ENCODE results near the gene SLC9A3.
"Not testable (repeated sequence)": the region's sequence is repeated elsewhere in the genome, so short reads cannot be mapped to it uniquely, and the experiment has no call there.

The SLC9A3 gene

DNA sequence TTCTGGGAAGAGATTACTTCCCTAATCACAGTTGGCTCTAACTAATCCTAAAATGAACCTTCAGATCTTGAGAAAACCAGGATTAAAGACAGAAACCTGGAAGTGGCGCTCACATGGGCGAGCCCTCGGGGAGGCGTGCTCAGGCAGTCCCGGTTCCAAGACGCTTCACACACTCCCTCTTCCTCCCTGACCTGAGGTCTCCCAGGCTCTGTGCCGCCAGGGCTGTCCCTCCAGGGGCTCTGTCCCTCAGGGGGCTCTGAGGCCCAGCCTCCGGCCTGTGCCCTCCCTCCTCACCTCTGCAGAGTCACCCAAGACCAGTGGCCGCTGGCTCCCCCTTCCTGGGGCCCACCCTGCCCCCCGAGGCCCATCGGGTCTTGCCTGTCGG is 10.2 kb downstream of the SLC9A3 start:
- CTCF ChIA-PET = no interaction called here
- DNase-seq (ENCODE audit: extremely low spot score) = no peak
- TF ChIP-seq ELF4 (IDR thresholded peaks at IDR 0.05) (no peak), ARNT (IDR thresholded peaks at IDR 0.05) (no peak), ZNF384 (IDR thresholded peaks at IDR 0.05) (no peak), SUZ12 (IDR thresholded peaks at IDR 0.05) (no peak), BHLHE40 (IDR thresholded peaks at IDR 0.05; ENCODE audit: borderline replicate concordance) (no peak), CTBP1 (IDR thresholded peaks at IDR 0.05; ENCODE audit: borderline replicate concordance) (no peak), FOXA1 (IDR thresholded peaks at IDR 0.05) (no peak), FOXK2 (IDR thresholded peaks at IDR 0.05) (no peak), LEF1 (IDR thresholded peaks at IDR 0.05; ENCODE audit: borderline replicate concordance) (no peak), TARDBP (IDR thresholded peaks at IDR 0.05) (no peak), L3MBTL2 (conservative IDR thresholded peaks at IDR 0.05) (no peak), HDGF (IDR thresholded peaks at IDR 0.05; ENCODE audit: borderline replicate concordance) (no peak), SP1 (IDR thresholded peaks at IDR 0.05) (no peak), FOXM1 (IDR thresholded peaks at IDR 0.05; ENCODE audit: borderline replicate concordance) (no peak), NFRKB (IDR thresholded peaks at IDR 0.05) (no peak)
- TF ChIP-seq, protein P1, sequence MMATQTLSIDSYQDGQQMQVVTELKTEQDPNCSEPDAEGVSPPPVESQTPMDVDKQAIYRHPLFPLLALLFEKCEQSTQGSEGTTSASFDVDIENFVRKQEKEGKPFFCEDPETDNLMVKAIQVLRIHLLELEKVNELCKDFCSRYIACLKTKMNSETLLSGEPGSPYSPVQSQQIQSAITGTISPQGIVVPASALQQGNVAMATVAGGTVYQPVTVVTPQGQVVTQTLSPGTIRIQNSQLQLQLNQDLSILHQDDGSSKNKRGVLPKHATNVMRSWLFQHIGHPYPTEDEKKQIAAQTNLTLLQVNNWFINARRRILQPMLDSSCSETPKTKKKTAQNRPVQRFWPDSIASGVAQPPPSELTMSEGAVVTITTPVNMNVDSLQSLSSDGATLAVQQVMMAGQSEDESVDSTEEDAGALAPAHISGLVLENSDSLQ (IDR thresholded peaks at IDR 0.05) = no peak
- POLR2A ChIA-PET = no interaction called here

DNA sequence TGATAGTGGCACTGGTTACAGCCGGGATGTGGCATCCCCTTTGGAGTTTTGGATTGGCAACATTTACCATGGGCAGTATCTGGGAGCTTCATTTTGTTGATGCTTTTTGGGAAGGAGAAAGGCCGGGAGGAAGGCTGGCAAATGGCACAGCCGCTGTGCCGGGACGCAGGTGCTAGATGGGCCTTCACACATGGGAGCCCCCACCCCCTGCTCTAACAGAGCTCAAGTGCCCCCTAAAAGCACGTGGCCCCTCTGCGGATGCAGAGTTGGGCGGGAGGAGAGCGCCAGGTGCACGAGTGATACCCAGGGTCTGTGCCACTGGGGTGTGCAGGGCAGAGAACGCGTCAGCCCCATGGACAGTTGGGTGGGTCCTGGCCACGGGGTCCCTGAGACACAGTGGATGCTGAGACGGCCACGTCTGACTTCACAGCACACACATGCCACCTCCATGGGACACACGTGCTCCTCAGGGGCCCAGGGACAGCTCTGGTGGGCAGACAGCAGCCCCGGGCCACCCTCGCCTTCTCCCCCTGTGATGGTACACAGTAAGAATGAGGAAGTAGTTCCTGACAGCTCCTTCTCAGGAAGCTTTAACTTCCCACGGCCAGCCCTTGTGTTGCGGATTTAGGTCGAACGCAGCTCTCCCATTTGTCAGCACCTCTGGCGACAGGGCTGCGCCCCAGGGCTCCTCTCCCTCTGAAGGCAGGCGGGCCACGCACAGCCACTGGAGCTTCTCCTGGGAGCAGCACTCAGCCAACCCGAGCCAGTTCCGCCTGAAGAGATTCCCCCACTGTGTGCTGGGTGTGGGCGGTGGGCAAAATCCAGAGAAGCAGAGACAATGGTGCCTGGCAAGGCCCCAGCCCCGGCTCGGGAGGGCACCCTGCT is 10.8 kb downstream of the SLC9A3 start:
- no peak for DNase-seq (ENCODE audit: extremely low spot score)
- CTCF ChIA-PET = no interaction called here
- no peak for TF ChIP-seq FOXK2 (IDR thresholded peaks at IDR 0.05)
- no peak for TF ChIP-seq ARNT (IDR thresholded peaks at IDR 0.05)
- TF ChIP-seq L3MBTL2 (conservative IDR thresholded peaks at IDR 0.05) = no peak
- no peak for TF ChIP-seq ZNF384 (IDR thresholded peaks at IDR 0.05)
- no peak for TF ChIP-seq FOXM1 (IDR thresholded peaks at IDR 0.05; ENCODE audit: borderline replicate concordance)
- TF ChIP-seq ELF4 (IDR thresholded peaks at IDR 0.05) = no peak
- no peak for TF ChIP-seq SP1 (IDR thresholded peaks at IDR 0.05)
- no peak for TF ChIP-seq BHLHE40 (IDR thresholded peaks at IDR 0.05; ENCODE audit: borderline replicate concordance)
- TF ChIP-seq TARDBP (IDR thresholded peaks at IDR 0.05) = no peak
- TF ChIP-seq, protein P1 (IDR thresholded peaks at IDR 0.05) = no peak
- TF ChIP-seq CTBP1 (IDR thresholded peaks at IDR 0.05; ENCODE audit: borderline replicate concordance) = no peak
- TF ChIP-seq HDGF (IDR thresholded peaks at IDR 0.05; ENCODE audit: borderline replicate concordance) = no peak
- no peak for TF ChIP-seq NFRKB (IDR thresholded peaks at IDR 0.05)
- no peak for TF ChIP-seq LEF1 (IDR thresholded peaks at IDR 0.05; ENCODE audit: borderline replicate concordance)
- TF ChIP-seq SUZ12 (IDR thresholded peaks at IDR 0.05) = no peak
- POLR2A ChIA-PET = interaction anchor here (0.7 kb wide), 1 partner anchor 26 kb away, joined by 3 read pairs; no protein-coding TSS in a partner anchor

DNA sequence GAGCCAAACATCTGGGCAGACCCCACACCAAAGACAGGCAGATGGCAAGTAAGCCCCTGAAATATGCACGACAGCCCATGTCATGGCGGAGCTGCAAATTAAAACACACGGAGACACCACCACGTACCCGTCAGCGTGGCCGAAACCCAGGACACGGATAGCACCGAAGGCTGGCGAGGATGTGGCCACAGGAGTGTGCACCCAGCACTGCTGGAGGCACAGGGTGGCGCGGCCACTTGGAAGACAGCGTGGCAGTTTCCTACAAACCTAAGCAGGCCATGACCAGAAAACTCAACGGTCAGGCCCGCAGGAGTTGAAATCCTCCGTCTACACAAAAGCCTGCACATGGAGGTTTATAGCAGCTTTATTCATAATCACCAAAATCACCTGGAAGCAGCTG is 12.8 kb downstream of the SLC9A3 start:
- TF ChIP-seq ELF4 (IDR thresholded peaks at IDR 0.05) = no peak
- ChIA-PET CTCF (no interaction called here), POLR2A (no interaction called here)

DNA sequence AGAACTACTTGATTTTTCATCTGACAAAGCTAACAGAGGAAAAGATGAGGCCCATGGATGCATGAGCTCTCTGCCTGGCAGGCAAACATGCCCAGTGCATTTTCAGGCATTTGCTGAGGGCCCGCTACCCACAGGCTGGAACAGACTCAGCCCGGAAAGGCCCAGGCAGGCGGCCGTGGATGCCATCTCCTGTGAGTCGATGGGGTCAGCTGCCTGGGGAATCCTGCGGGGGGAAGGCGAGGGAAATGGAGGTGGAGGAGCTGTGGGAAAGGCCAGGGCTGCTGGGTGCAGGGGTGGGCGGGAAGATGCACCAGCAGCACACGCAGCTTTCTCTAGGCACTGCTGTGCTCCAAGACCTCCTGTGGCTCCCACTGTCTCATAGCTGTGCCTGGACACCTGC is 13.7 kb downstream of the SLC9A3 start:
- no peak for TF ChIP-seq L3MBTL2 (conservative IDR thresholded peaks at IDR 0.05)
- TF ChIP-seq NFRKB (IDR thresholded peaks at IDR 0.05) = no peak
- TF ChIP-seq TARDBP (IDR thresholded peaks at IDR 0.05) = no peak
- TF ChIP-seq FOXM1 (IDR thresholded peaks at IDR 0.05; ENCODE audit: borderline replicate concordance) = no peak
- no peak for TF ChIP-seq CTBP1 (IDR thresholded peaks at IDR 0.05; ENCODE audit: borderline replicate concordance)
- no peak for TF ChIP-seq FOXK2 (IDR thresholded peaks at IDR 0.05)
- no peak for TF ChIP-seq ARNT (IDR thresholded peaks at IDR 0.05)
- TF ChIP-seq FOXA1 (IDR thresholded peaks at IDR 0.05) = no peak
- no peak for TF ChIP-seq HDGF (IDR thresholded peaks at IDR 0.05; ENCODE audit: borderline replicate concordance)
- TF ChIP-seq ELF4 (IDR thresholded peaks at IDR 0.05) = no peak
- no peak for TF ChIP-seq SUZ12 (IDR thresholded peaks at IDR 0.05)
- no peak for TF ChIP-seq BHLHE40 (IDR thresholded peaks at IDR 0.05; ENCODE audit: borderline replicate concordance)
- TF ChIP-seq SP1 (IDR thresholded peaks at IDR 0.05) = no peak
- no peak for TF ChIP-seq ZNF384 (IDR thresholded peaks at IDR 0.05)
- ChIA-PET CTCF (no interaction called here), POLR2A (no interaction called here)
- DNase-seq (ENCODE audit: extremely low spot score) = no peak

More for the DNA sequence above, 12.8 kb downstream of the SLC9A3 start:
- no peak for DNase-seq (ENCODE audit: extremely low spot score)

DNA sequence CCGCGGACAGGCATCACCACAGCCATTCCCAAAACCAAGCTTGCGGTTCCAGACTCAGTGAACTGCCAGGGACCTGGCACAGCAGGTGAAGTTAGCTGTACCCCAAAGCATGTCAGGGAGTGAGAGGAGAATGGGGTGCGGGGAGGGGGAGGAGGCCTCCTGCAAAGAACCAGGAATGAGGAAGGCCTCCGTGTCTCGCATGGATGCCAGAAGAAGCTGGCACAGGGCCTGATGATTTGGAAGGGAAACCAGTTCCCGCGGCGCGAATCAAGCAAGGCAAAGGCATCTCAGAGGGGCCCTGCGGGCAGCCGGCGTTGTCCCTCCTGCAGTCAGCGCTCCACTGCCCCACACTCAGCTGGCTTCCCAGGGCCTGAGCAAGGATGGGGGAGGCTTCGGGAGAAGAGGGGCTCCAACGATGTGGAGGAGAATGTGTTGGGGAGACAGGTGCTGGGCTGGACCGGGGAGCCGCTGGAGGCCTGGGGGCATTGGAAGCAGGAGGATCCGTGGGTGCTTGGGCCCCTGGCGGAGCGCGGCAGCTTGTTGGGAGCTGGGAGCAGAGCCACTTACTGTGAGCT is 14.6 kb downstream of the SLC9A3 start:
- ChIA-PET CTCF (no interaction called here), POLR2A (no interaction called here)
- no peak for DNase-seq (ENCODE audit: extremely low spot score)
- no peak for TF ChIP-seq ELF4 (IDR thresholded peaks at IDR 0.05)
- TF ChIP-seq, protein P1 (IDR thresholded peaks at IDR 0.05) = no peak
- no peak for TF ChIP-seq FOXA1 (IDR thresholded peaks at IDR 0.05)
- TF ChIP-seq LEF1 (IDR thresholded peaks at IDR 0.05; ENCODE audit: borderline replicate concordance) = no peak
- TF ChIP-seq L3MBTL2 (conservative IDR thresholded peaks at IDR 0.05) = no peak
- no peak for TF ChIP-seq NFRKB (IDR thresholded peaks at IDR 0.05)
- TF ChIP-seq ZNF384 (IDR thresholded peaks at IDR 0.05) = no peak
- TF ChIP-seq BHLHE40 (IDR thresholded peaks at IDR 0.05; ENCODE audit: borderline replicate concordance) = no peak
- TF ChIP-seq FOXM1 (IDR thresholded peaks at IDR 0.05; ENCODE audit: borderline replicate concordance) = no peak
- no peak for TF ChIP-seq SP1 (IDR thresholded peaks at IDR 0.05)

DNA sequence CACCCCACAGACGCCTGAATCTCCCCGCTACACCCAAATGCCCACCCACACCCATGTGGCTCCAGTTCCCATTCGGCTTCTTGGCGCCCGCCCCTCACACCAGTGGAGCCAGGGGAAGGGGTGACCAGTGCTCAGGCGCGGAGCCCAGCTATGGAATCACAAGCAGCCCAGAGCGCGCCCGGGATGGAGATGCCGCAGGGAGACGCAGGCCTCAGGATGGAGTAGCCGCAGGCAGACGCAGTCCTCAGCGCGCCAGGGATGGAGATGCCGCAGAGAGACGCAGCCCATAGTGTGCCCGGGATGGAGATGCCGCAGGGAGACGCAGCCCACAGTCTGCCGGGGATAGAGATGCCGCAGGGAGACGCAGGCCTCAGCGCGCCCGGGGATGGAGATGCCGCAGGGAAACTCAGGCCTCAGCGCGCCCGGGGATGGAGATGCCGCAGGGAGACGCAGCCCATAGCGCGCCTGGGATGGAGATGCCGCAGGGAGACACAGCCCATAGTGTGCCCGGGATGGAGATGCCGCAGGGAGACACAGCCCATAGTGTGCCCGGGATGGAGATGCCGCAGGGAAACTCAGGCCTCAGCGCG is 16.2 kb downstream of the SLC9A3 start:
- CTCF ChIA-PET = not testable (repeated sequence)

More for the DNA sequence above, 16.2 kb downstream of the SLC9A3 start:
- DNase-seq (ENCODE audit: extremely low spot score); POLR2A ChIA-PET: not testable (repeated sequence)
